H1 (cell line): ENCODE results near the gene ESRP2. TPM values are rescaled to one million over a fixed set of nuclear protein-coding genes. Genes with fewer than 3 reads are reported as not detected.

Experiments
- CTCF ChIA-PET: fragments of 300-600 bp; sonication (Branson Sonifier 250); formaldehyde crosslinking; loops from one replicate; lab custom pipeline; 2021; ENCODE audit not compliant: partially characterized antibody; lab: Charles Lee
- POLR2A ChIA-PET: fragments of 300-600 bp; sonication (Branson Sonifier 250); formaldehyde crosslinking; loops from one replicate; lab custom pipeline; 2021; ENCODE audit warnings: inconsistent platforms; ENCODE audit not compliant: partially characterized antibody; lab: Charles Lee
- DNase-seq, 2 experiments: peaks; one replicate each; pipeline versions ENCODE4 v3.0.0 to v3.0.0-alpha.2; 2010 to 2022; ENCODE audit warnings: low spot score in 2 of 2, low read depth in 1 of 2, mixed read lengths in 1 of 2
- FAIRE-seq: peaks from 2 replicates; lab custom pipeline; 2011; peaks lifted over from hg19 to GRCh38; lab: Jason Lieb, UNC
- H2AFZ ChIP-seq: 2 replicates; pipeline ENCODE4 v1.8.1; 2012; ENCODE audit warnings: low read length, inconsistent platforms
- H2AK5ac ChIP-seq: 2 replicates; pipeline ENCODE4 v1.6.1; 2013; ENCODE audit warnings: low read depth, low read length
- H2BK120ac ChIP-seq: replicated peaks from 2 replicates; pipeline ENCODE3; 2013; ENCODE audit warnings: low read depth, low read length, inconsistent platforms
- H2BK12ac ChIP-seq: 2 replicates; pipeline ENCODE4 v1.6.1; 2013; ENCODE audit warnings: low read depth, low read length
- H2BK15ac ChIP-seq: 2 replicates; pipeline ENCODE4 v1.6.1; 2013; ENCODE audit warnings: low read length
- H2BK20ac ChIP-seq: 2 replicates; pipeline ENCODE4 v1.6.1; 2013; ENCODE audit warnings: low read length
- H2BK5ac ChIP-seq: 2 replicates; pipeline ENCODE4 v1.6.1; 2013; ENCODE audit warnings: low read depth, low read length
- H3K14ac ChIP-seq: 2 replicates; pipeline ENCODE4 v1.6.1; 2013; ENCODE audit warnings: inconsistent platforms; ENCODE audit not compliant: insufficient read length
- H3K18ac ChIP-seq: 2 replicates; pipeline ENCODE4 v1.6.1; 2013; ENCODE audit warnings: low read length; ENCODE audit errors: extremely low read depth
- H3K23ac ChIP-seq: 2 replicates; pipeline ENCODE4 v1.6.1; 2013; ENCODE audit warnings: inconsistent platforms; ENCODE audit not compliant: insufficient read length
- H3K23me2 ChIP-seq: 2 replicates; pipeline ENCODE4 v1.6.1; 2013; ENCODE audit warnings: low read depth, low read length
- H3K27ac ChIP-seq: 2 replicates; pipeline ENCODE4 v1.6.1; 2011; ENCODE audit warnings: low read depth, low read length, inconsistent platforms
- H3K27me3 ChIP-seq, 4 experiments: replicated peaks in 1 of 4; 1 replicate in 1 of 4; 2 replicates in 3 of 4; pipeline versions ENCODE4 v1.6.1 to v1.8.1; 2011 to 2013; ENCODE audit warnings: low read length in 3 of 4, mild to moderate bottlenecking in 3 of 4, inconsistent platforms in 2 of 4, mixed read lengths in 2 of 4, moderate library complexity in 1 of 4; ENCODE audit not compliant: control insufficient read depth in 3 of 4, insufficient read depth in 3 of 4; ENCODE audit errors: extremely low read depth in 1 of 4
- H3K36me3 ChIP-seq, 4 experiments: 2 replicates each; pipeline versions ENCODE4 v1.6.1 to v1.8.1; 2011 to 2013; ENCODE audit warnings: mild to moderate bottlenecking in 4 of 4, low read length in 3 of 4, moderate library complexity in 2 of 4, control low read depth in 1 of 4, inconsistent platforms in 1 of 4; ENCODE audit not compliant: insufficient read depth in 4 of 4, control insufficient read depth in 2 of 4
- H3K4ac ChIP-seq: replicated peaks from 2 replicates; pipeline ENCODE3; 2013; ENCODE audit warnings: low read length, low read depth, mixed read lengths, inconsistent platforms; ENCODE audit not compliant: insufficient read length
- H3K4me1 ChIP-seq, 4 experiments: replicated peaks in 1 of 4; 1 replicate in 1 of 4; 2 replicates in 3 of 4; pipeline versions ENCODE4 v1.6.1 to v1.8.1; 2011 to 2013; ENCODE audit warnings: low read length in 3 of 4, inconsistent platforms in 2 of 4, mixed read lengths in 1 of 4; ENCODE audit not compliant: insufficient read depth in 4 of 4, control insufficient read depth in 3 of 4
- H3K4me2 ChIP-seq, 2 experiments: 2 replicates each; pipeline versions ENCODE4 v1.6.1 to v1.8.1; 2011 to 2013; ENCODE audit warnings: low read depth in 2 of 2, low read length in 2 of 2, control low read depth in 1 of 2, inconsistent platforms in 1 of 2, mild to moderate bottlenecking in 1 of 2; ENCODE audit not compliant: insufficient read depth in 1 of 2
- H3K4me3 ChIP-seq, 4 experiments: fragments of 200-600, 300-600 bp in 1 of 4; sonication (generic), shearing (Covaris generic), sonication (Bioruptor Twin) in 1 of 4; 2 replicates each; pipeline versions ENCODE4 v1.5.1 to v1.8.1; 2011 to 2016; ENCODE audit warnings: low read length in 4 of 4, low read depth in 3 of 4, control low read depth in 2 of 4, inconsistent platforms in 2 of 4, mild to moderate bottlenecking in 2 of 4, mixed read lengths in 1 of 4, moderate library complexity in 1 of 4; ENCODE audit not compliant: insufficient read depth in 2 of 4; ENCODE audit errors: extremely low read depth in 1 of 4
- H3K56ac ChIP-seq: replicated peaks from 2 replicates; pipeline ENCODE3; 2013; ENCODE audit warnings: low read depth, mild to moderate bottlenecking, mixed read lengths, low read length, inconsistent platforms; ENCODE audit not compliant: insufficient read length
- H3K79me1 ChIP-seq: 2 replicates; pipeline ENCODE4 v1.6.1; 2013; ENCODE audit warnings: low read depth, low read length, control low read depth
- H3K79me2 ChIP-seq, 2 experiments: 2 replicates each; pipeline versions ENCODE4 v1.6.1 to v1.8.1; 2012 to 2013; ENCODE audit warnings: low read length in 2 of 2, mild to moderate bottlenecking in 2 of 2, inconsistent platforms in 1 of 2; ENCODE audit not compliant: insufficient read depth in 2 of 2, control insufficient read depth in 1 of 2
- H3K9ac ChIP-seq, 4 experiments: replicated peaks in 1 of 4; 1 replicate in 1 of 4; 2 replicates in 3 of 4; pipeline versions ENCODE4 v1.6.1 to v1.8.1; 2011 to 2013; ENCODE audit warnings: low read depth in 3 of 4, low read length in 3 of 4, control low read depth in 2 of 4, mild to moderate bottlenecking in 2 of 4, moderate library complexity in 2 of 4, inconsistent platforms in 1 of 4; ENCODE audit errors: extremely low read depth in 1 of 4
- H3K9me3 ChIP-seq, 2 experiments: 2 replicates each; pipeline versions ENCODE4 v1.6.1 to v1.8.1; 2012 to 2013; ENCODE audit warnings: mild to moderate bottlenecking in 2 of 2, moderate library complexity in 2 of 2, control low read depth in 1 of 2, inconsistent platforms in 1 of 2, low read depth in 1 of 2, low read length in 1 of 2, mixed read lengths in 1 of 2; ENCODE audit not compliant: insufficient read depth in 2 of 2
- H4K20me1 ChIP-seq, 2 experiments: replicated peaks in 1 of 2; 2 replicates each; pipeline versions ENCODE3 to v1.8.1; 2011 to 2013; ENCODE audit warnings: inconsistent platforms in 2 of 2, low read length in 2 of 2, mild to moderate bottlenecking in 1 of 2; ENCODE audit not compliant: insufficient read depth in 2 of 2, control insufficient read depth in 1 of 2
- H4K5ac ChIP-seq: 2 replicates; pipeline ENCODE4 v1.6.1; 2013; ENCODE audit warnings: low read length, low read depth, mixed read lengths, inconsistent platforms; ENCODE audit not compliant: insufficient read length
- H4K8ac ChIP-seq: 2 replicates; pipeline ENCODE4 v1.8.0; 2013; ENCODE audit warnings: mild to moderate bottlenecking, moderate library complexity, low read length, inconsistent platforms; ENCODE audit not compliant: insufficient read depth; ENCODE audit errors: extremely low read depth
- H4K91ac ChIP-seq: replicated peaks from 2 replicates; pipeline ENCODE3; 2013; ENCODE audit warnings: low read length, mixed read lengths, inconsistent platforms; ENCODE audit not compliant: insufficient read length
- HDAC6 ChIP-seq: IDR thresholded peaks from one replicate; pipeline ENCODE4 v1.7.1; 2012; ENCODE audit warnings: low read depth, mild to moderate bottlenecking, inconsistent platforms, low read length, moderate library complexity
- WGBS, 2 experiments: shearing (Covaris generic) in 1 of 2; methylation state at CpG; one replicate each; pipeline versions ENCODE4 v1.1.6 to v1.1.7; 2013 to 2015; ENCODE audit warnings: low lambda C conversion rate in 2 of 2, mixed read lengths in 2 of 2, inconsistent platforms in 1 of 2, low coverage in 1 of 2, missing lambda C conversion rate in 1 of 2; ENCODE audit not compliant: insufficient replicate concordance in 2 of 2, insufficient coverage in 1 of 2, insufficient read length in 1 of 2; ENCODE audit errors: extremely low coverage in 1 of 2, missing lambda C conversion rate in 1 of 2; 5-methylcytosine and 5-hydroxymethylcytosine counted together
- polyA plus RNA-seq, 7 experiments: library from polyadenylated mRNA; depleted of rRNA in 3 of 7; stranded (reverse) in 5 of 7; unstranded in 2 of 7; fragments of >200 nt in 5 of 7; fragments of 200-250 nt in 2 of 7; gene quantifications; 1 replicate in 5 of 7; 2 replicates in 1 of 7; 4 replicates in 1 of 7; pipeline versions ENCODE4 v1.2.1 to v1.2.3, GENCODE V29; 2011 to 2013; ENCODE audit warnings: missing spikeins in 2 of 7, mixed read lengths in 2 of 7
- total RNA-seq: library from RNA; stranded (reverse); fragmentation: NEBNext Ultra II Directional; extraction: Animal tissue kit (Norgen Biotek cat#: 25700); gene quantifications from 2 replicates; pipeline ENCODE4 v1.2.1, GENCODE V29; 2021

The ESRP2 gene
- total and polyA plus RNA-seq, 2 of the 8 experiments (the other 6 are each of a cell fraction or from before 2014, with no cell fraction given): 35.1 to 45.8 TPM

DNA sequence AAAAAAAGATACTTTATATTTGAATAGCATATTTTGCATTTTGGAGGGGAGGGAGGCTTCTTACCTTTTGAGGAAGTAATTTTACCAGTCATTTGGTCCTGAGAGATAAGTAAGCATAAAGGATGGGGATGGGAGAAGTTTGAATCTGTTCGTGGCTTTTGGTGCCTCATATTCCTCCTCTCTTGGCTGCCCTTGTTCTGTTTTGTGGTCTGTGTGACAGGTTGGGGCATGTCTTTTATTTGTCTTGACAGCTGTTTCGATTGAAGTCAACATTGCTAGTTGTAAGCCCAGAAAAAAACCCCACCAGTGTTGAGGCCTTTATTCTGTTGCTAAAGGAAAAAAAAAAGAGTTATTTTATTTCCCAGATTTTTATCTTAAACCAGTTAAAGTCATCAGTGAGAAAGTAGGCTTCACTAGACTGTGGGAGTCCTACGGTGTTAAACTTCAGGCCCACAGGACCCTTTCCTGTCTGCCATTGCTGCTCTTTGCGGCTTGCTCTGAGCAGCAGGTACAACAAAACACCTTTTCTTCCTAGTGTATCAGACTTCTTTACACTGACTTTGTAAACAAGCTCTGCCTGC, 39.8 kb upstream of the ESRP2 start:
- no peak overlapping the region for H3K18ac ChIP-seq
- H3K27ac ChIP-seq: no peak overlapping the region
- peaks cover 5% of the 10 kb centered on the region; the same call in 1 of the 2 replicates for H3K79me1 ChIP-seq
- H3K23ac ChIP-seq: no peak overlapping the region
- no peak overlapping the region for H4K91ac ChIP-seq
- no peak overlapping the region for H3K4ac ChIP-seq
- H2BK120ac ChIP-seq: no peak overlapping the region
- TF ChIP-seq HDAC6: no peak
- no peak overlapping the region for H3K4me3 ChIP-seq
- H2BK15ac ChIP-seq: no peak overlapping the region
- H3K14ac ChIP-seq: no peak overlapping the region
- H3K79me2 ChIP-seq: 0 out of 4 replicates have a peak, but pooled peaks cover 0 to under 1% of the 10 kb centered on the region in 2 experiments
- H3K4me2 ChIP-seq: no peak overlapping the region
- no peaks in the 10 kb centered on the region for H3K9me3 ChIP-seq
- no peak overlapping the region for H2AFZ ChIP-seq
- no peak overlapping the region for H2BK12ac ChIP-seq
- ChIA-PET POLR2A (interaction anchor here (0.9 to 1.4 kb wide), 3 partner anchors 21 to 44 kb away, joined by 3 to 4 read pairs (median 3); no protein-coding TSS in a partner anchor), CTCF (interaction anchor here (1.1 to 8.5 kb wide), 6 partner anchors 10 to 35 kb away, joined by 3 to 63 read pairs (median 5); partner anchors contain the start of gene SLC7A6)
- H3K56ac ChIP-seq: no peak overlapping the region
- 90% methylated on average over 4 of the region's 4 CpGs; no CpG with 5 or more reads in 1 of the 2 experiments for WGBS, 2 experiments
- H3K4me1 ChIP-seq: no peaks in the 10 kb centered on the region
- H2AK5ac ChIP-seq: no peak overlapping the region
- no peaks in the 10 kb centered on the region for H3K27me3 ChIP-seq
- H3K9ac ChIP-seq: no peak overlapping the region
- FAIRE-seq (no peak), DNase-seq (no peak)
- H4K20me1 ChIP-seq: no peaks in the 10 kb centered on the region
- H3K36me3 ChIP-seq: peaks cover 0 to 2% (median 0%) of the 10 kb centered on the region in 4 experiments; a peak in 2 of 8 replicates
- no peak overlapping the region for H4K5ac ChIP-seq
- H3K23me2 ChIP-seq: no peaks in the 10 kb centered on the region
- no peak overlapping the region for H2BK20ac ChIP-seq
- H4K8ac ChIP-seq: no peak overlapping the region
- no peak overlapping the region for H2BK5ac ChIP-seq
